Endothelial cell of umbilical vein (primary cell): ENCODE measurements around the gene LMX1A. TPM values are rescaled to one million over a fixed set of nuclear protein-coding genes. Genes with fewer than 3 reads are reported as not detected.

Experiments used
- BruUV-seq: library from RNA; stranded (reverse); fragments of 400-500 nt; replicated peaks from 2 replicates; lab custom pipeline; 2021; lab: Mats Ljungman, UMichigan
- CTCF ChIA-PET: fragments of 300-600, 350-600 bp; sonication (Branson Sonifier 250); formaldehyde crosslinking; loops from one replicate; lab custom pipeline; 2021; ENCODE audit warnings: antibody characterized with exemption, inconsistent platforms; lab: Charles Lee
- POLR2A ChIA-PET: fragments of 300-600, 350-600 bp; sonication (Branson Sonifier 250); formaldehyde crosslinking; loops from one replicate; lab custom pipeline; 2021; ENCODE audit warnings: antibody characterized with exemption, inconsistent platforms; lab: Charles Lee
- DNase-seq: peaks from one replicate; pipeline ENCODE4 v3.0.0-alpha.2; 2011; ENCODE audit warnings: low read depth, low spot score
- FAIRE-seq: peaks from 2 replicates; lab custom pipeline; 2011; peaks lifted over from hg19 to GRCh38; lab: Jason Lieb, UNC
- H2AFZ ChIP-seq: 2 replicates; pipeline ENCODE4 v1.6.0; 2012; ENCODE audit warnings: low read depth, low read length, control low read depth, inconsistent platforms
- H3K27ac ChIP-seq: 2 replicates; pipeline ENCODE4 v1.5.1; 2011; ENCODE audit warnings: low read depth, mild to moderate bottlenecking, control low read depth, low read length, moderate library complexity; ENCODE audit not compliant: insufficient read depth
- H3K27me3 ChIP-seq, 2 experiments: 2 replicates each; pipeline versions ENCODE4 v1.6.0 to v1.6.1; 2011; ENCODE audit warnings: low read length in 2 of 2, mixed read lengths in 1 of 2; ENCODE audit not compliant: control insufficient read depth in 2 of 2, insufficient read depth in 2 of 2
- H3K36me3 ChIP-seq, 2 experiments: 2 replicates in 1 of 2; 3 replicates in 1 of 2; pipeline ENCODE4 v1.5.1; 2011; ENCODE audit warnings: low read length in 2 of 2, mild to moderate bottlenecking in 1 of 2, moderate library complexity in 1 of 2; ENCODE audit not compliant: control insufficient read depth in 2 of 2, insufficient read depth in 2 of 2; ENCODE audit errors: extremely low read depth in 1 of 2
- H3K4me1 ChIP-seq: 3 replicates; pipeline ENCODE4 v1.5.1; 2011; ENCODE audit warnings: mild to moderate bottlenecking, low read length; ENCODE audit not compliant: control insufficient read depth, insufficient read depth; ENCODE audit errors: extremely low read depth
- H3K4me2 ChIP-seq: 2 replicates; pipeline ENCODE4 v1.6.1; 2011; ENCODE audit warnings: low read length, control low read depth, mixed read lengths; ENCODE audit not compliant: insufficient read depth
- H3K4me3 ChIP-seq, 3 experiments: fragments of 200-600 bp in 1 of 3; sonication (generic), shearing (Covaris generic) in 1 of 3; replicated peaks in 1 of 3; 2 replicates each; pipeline ENCODE4 v1.5.1; 2011 to 2016; ENCODE audit warnings: control low read depth in 3 of 3, low read length in 3 of 3, mild to moderate bottlenecking in 2 of 3, inconsistent platforms in 1 of 3, low read depth in 1 of 3, moderate library complexity in 1 of 3; ENCODE audit not compliant: insufficient read depth in 1 of 3
- H3K79me2 ChIP-seq: 2 replicates; pipeline ENCODE4 v1.6.0; 2012; ENCODE audit warnings: low read length, inconsistent platforms; ENCODE audit not compliant: control insufficient read depth, insufficient read depth
- H3K9ac ChIP-seq: replicated peaks from 2 replicates; pipeline ENCODE3; 2011; ENCODE audit warnings: low read length, control low read depth; ENCODE audit not compliant: insufficient read depth; ENCODE audit errors: extremely low read depth
- H3K9me1 ChIP-seq: replicated peaks from 3 replicates; pipeline ENCODE4 v1.6.0; 2011; ENCODE audit warnings: mild to moderate bottlenecking, low read length; ENCODE audit not compliant: control insufficient read depth, insufficient read depth; ENCODE audit errors: extremely low read depth
- H3K9me3 ChIP-seq: replicated peaks from 2 replicates; pipeline ENCODE4 v1.5.1; 2012; ENCODE audit warnings: low read length, inconsistent platforms; ENCODE audit not compliant: control insufficient read depth, insufficient read depth
- H4K20me1 ChIP-seq: replicated peaks from 2 replicates; pipeline ENCODE3; 2011; ENCODE audit warnings: mild to moderate bottlenecking, low read length; ENCODE audit not compliant: control insufficient read depth, insufficient read depth; ENCODE audit errors: extremely low read depth
- EZH2 ChIP-seq: IDR thresholded peaks from 2 replicates; pipeline ENCODE4 v1.6.1; 2012; ENCODE audit warnings: borderline replicate concordance, low read depth, mild to moderate bottlenecking, moderate library complexity, low read length, inconsistent platforms; ENCODE audit not compliant: severe bottlenecking
- FOS ChIP-seq: IDR thresholded peaks from 2 replicates; pipeline ENCODE4 v1.6.1; 2011; ENCODE audit warnings: mild to moderate bottlenecking, low read length, moderate library complexity, borderline replicate concordance; ENCODE audit not compliant: insufficient read depth
- JUN ChIP-seq: IDR thresholded peaks from 2 replicates; pipeline ENCODE4 v1.6.1; 2011; ENCODE audit warnings: borderline replicate concordance, low read depth; ENCODE audit not compliant: insufficient read length, insufficient read depth
- MAX ChIP-seq: IDR thresholded peaks from 2 replicates; pipeline ENCODE4 v1.6.1; 2011; ENCODE audit not compliant: insufficient read depth, insufficient read length
- MYC ChIP-seq: IDR thresholded peaks from one replicate; pipeline ENCODE4 v1.6.1; 2011; ENCODE audit warnings: mild to moderate bottlenecking, low read depth, low read length
- POLR2A ChIP-seq: IDR thresholded peaks from 2 replicates; pipeline ENCODE4 v1.6.1; 2012; ENCODE audit warnings: low read depth, mild to moderate bottlenecking, control low read depth, low read length
- dilution Hi-C: fragments of 300-500 bp; cut with MboI; formaldehyde crosslinking; loops from one replicate; pipeline ENCODE4 v1.15.0; 2019; ENCODE audit warnings: low sequenced_read_pairs; ENCODE audit not compliant: extremely low pct_ligation_motif_present
- intact Hi-C: fragments of 100-400 bp; cut with micrococcal nuclease; formaldehyde crosslinking; loops from one replicate; pipeline ENCODE4 v1.10.0; 2022
- polyA plus RNA-seq, 4 experiments: library from polyadenylated mRNA; depleted of rRNA in 3 of 4; stranded (reverse) in 3 of 4; unstranded in 1 of 4; fragments of >200 nt; gene quantifications; 2 replicates each; pipeline versions ENCODE4 v1.2.1 to v1.2.3, GENCODE V29; 2011 to 2012; ENCODE audit warnings: missing spikeins in 1 of 4
- total RNA-seq: library from RNA; stranded (reverse); gene quantifications from 2 replicates; pipeline ENCODE4 v1.2.3, GENCODE V29; 2021
- TF ChIP-seq, protein P1 (sequence below), 2 donors: IDR thresholded peaks; 1 replicate in 1 of 2; 2 replicates in 1 of 2; pipeline ENCODE4 v1.5.1; 2011; ENCODE audit warnings: low read length in 2 of 2, mild to moderate bottlenecking in 2 of 2, moderate library complexity in 2 of 2, control low read depth in 1 of 2, inconsistent platforms in 1 of 2, low read depth in 1 of 2; ENCODE audit not compliant: insufficient read depth in 1 of 2; ENCODE audit errors: extremely low read depth in 1 of 2

The LMX1A gene
- total and polyA plus RNA-seq, 2 donors (not counting 3 experiments of a cell fraction or from before 2014, with no cell fraction given), result not detected

DNA sequence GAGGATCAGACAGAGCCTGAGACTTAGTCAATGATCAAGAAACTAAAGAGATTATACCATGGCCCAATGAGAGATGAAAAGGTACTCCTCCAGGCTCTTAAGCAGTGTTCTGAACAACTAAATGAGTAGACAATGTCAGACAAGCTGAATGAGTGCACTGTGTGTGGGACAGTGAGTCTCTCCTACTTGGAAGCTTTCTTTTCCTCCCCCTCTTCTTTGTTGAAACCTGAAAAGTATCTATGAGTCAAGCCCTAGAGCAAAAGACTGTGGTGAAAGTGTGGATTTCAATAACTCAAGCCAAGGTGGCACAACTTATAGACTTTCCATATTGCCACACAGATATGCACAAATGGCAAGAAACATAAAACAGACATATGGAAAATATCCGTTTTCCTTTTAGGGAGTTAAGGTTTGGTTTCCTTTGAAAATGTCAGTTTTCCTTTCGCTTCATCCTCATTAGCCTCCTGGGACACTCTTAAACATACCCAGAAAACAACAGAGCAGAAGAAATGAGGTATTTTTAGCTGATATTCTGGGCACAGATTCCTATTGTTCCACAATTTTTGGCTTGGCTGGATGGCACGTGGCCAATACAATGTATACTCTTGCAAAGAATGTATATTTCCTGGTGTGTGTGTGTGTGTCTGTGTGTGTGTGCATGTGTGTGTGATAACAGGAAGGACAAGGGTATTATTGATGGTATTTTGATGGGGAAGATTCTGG is 96.6 kb downstream of the LMX1A start:
- Histone ChIP-seq H3K4me1 (no peaks in the 10 kb centered on the region), H3K36me3 (no peaks in the 10 kb centered on the region), H3K4me3 (no peak overlapping the region), H3K27ac (no peak overlapping the region), H3K9me1 (no peaks in the 10 kb centered on the region), H4K20me1 (no peaks in the 10 kb centered on the region), H3K27me3 (no peaks in the 10 kb centered on the region), H3K4me2 (no peak overlapping the region), H3K9me3 (no peaks in the 10 kb centered on the region), H3K79me2 (no peaks in the 10 kb centered on the region), H3K9ac (no peak overlapping the region), H2AFZ (no peak overlapping the region)
- intact Hi-C loops, result no loop called here
- DNase-seq, result no peak
- POLR2A ChIA-PET, result no interaction called here
- no TSS peak for BruUV-seq
- CTCF ChIA-PET, result interaction anchor here (1.0 to 4.2 kb wide), 3 partner anchors 9 to 333 kb away, joined by 3 to 48 read pairs (median 3); no protein-coding TSS in a partner anchor
- no peak for FAIRE-seq
- dilution Hi-C loops, result no loop called here
- TF ChIP-seq POLR2A (no peak), JUN (no peak), MAX (no peak), EZH2 (no peak), MYC (no peak), FOS (no peak)
- TF ChIP-seq, protein P1, sequence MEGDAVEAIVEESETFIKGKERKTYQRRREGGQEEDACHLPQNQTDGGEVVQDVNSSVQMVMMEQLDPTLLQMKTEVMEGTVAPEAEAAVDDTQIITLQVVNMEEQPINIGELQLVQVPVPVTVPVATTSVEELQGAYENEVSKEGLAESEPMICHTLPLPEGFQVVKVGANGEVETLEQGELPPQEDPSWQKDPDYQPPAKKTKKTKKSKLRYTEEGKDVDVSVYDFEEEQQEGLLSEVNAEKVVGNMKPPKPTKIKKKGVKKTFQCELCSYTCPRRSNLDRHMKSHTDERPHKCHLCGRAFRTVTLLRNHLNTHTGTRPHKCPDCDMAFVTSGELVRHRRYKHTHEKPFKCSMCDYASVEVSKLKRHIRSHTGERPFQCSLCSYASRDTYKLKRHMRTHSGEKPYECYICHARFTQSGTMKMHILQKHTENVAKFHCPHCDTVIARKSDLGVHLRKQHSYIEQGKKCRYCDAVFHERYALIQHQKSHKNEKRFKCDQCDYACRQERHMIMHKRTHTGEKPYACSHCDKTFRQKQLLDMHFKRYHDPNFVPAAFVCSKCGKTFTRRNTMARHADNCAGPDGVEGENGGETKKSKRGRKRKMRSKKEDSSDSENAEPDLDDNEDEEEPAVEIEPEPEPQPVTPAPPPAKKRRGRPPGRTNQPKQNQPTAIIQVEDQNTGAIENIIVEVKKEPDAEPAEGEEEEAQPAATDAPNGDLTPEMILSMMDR (IDR thresholded peaks at IDR 0.05; ENCODE audit: extremely low read depth in 1 of 2, insufficient read depth in 1 of 2, low read depth in 1 of 2, low read length in 2 of 2), result no peak
